B cell (primary cell): Measurements from ENCODE around the gene SHC4. TPM values are rescaled to one million over a fixed set of nuclear protein-coding genes. Genes with fewer than 3 reads are reported as not detected.

Source experiments
- ATAC-seq: fragments of 200-7000 bp; cut with Tn5 transposase; one replicate; pipeline ENCODE4 v1.10.0; 2021; ENCODE audit warnings: low read depth, mild to moderate bottlenecking, moderate number of reproducible peaks, moderate library complexity
- CTCF ChIA-PET: fragments of 350-600 bp; sonication (Branson Sonifier 250); formaldehyde crosslinking; loops from one replicate; lab custom pipeline; 2021; ENCODE audit warnings: antibody characterized with exemption, inconsistent platforms; lab: Charles Lee
- POLR2A ChIA-PET: fragments of 350-600 bp; sonication (Branson Sonifier 250); formaldehyde crosslinking; loops from one replicate; lab custom pipeline; 2021; ENCODE audit warnings: antibody characterized with exemption; lab: Charles Lee
- DNase-seq: peaks from one replicate; pipeline ENCODE4 v3.0.0; 2013
- H2AFZ ChIP-seq: 2 replicates; pipeline ENCODE4 v1.6.1; 2012; ENCODE audit warnings: mild to moderate bottlenecking, low read depth, low read length; ENCODE audit not compliant: insufficient read depth, poor library complexity, severe bottlenecking
- H3K27ac ChIP-seq, 2 donors: 1 replicate in 1 of 2; 2 replicates in 1 of 2; pipeline ENCODE4 v1.5.1; 2012 to 2013; ENCODE audit warnings: low read length in 2 of 2, mild to moderate bottlenecking in 2 of 2, moderate library complexity in 1 of 2
- H3K27me3 ChIP-seq, 4 experiments: fragments of 200-600 bp in 1 of 4; sonication (generic) in 1 of 4; replicated peaks in 1 of 4; 1 replicate in 2 of 4; 2 replicates in 2 of 4; pipeline versions ENCODE4 v1.6.1 to v1.7.0; 2013 to 2016; ENCODE audit warnings: low read length in 3 of 4, mild to moderate bottlenecking in 2 of 4, mixed read lengths in 1 of 4, moderate library complexity in 1 of 4; ENCODE audit not compliant: insufficient read depth in 4 of 4, control insufficient read depth in 3 of 4; ENCODE audit errors: control extremely low read depth in 1 of 4
- H3K36me3 ChIP-seq, 2 experiments: replicated peaks in 1 of 2; 1 replicate in 1 of 2; 2 replicates in 1 of 2; pipeline versions ENCODE4 v1.6.1 to v1.7.1; 2013; ENCODE audit warnings: low read length in 1 of 2; ENCODE audit not compliant: insufficient read depth in 2 of 2, control insufficient read depth in 1 of 2; ENCODE audit errors: control extremely low read depth in 1 of 2, extremely low read depth in 1 of 2
- H3K4me1 ChIP-seq, 2 donors: fragments of 200-600 bp in 1 of 2; sonication (generic) in 1 of 2; 1 replicate in 1 of 2; 2 replicates in 1 of 2; pipeline versions ENCODE4 v1.5.1 to v1.6.1; 2013 to 2017; ENCODE audit warnings: low read length in 2 of 2; ENCODE audit not compliant: control insufficient read depth in 2 of 2, insufficient read depth in 2 of 2
- H3K4me2 ChIP-seq: replicated peaks from 2 replicates; pipeline ENCODE3; 2012; ENCODE audit warnings: mild to moderate bottlenecking, low read depth, low read length; ENCODE audit not compliant: poor library complexity, severe bottlenecking
- H3K4me3 ChIP-seq, 5 experiments: fragments of 200-600 bp in 1 of 5; sonication (generic) in 1 of 5; 1 replicate in 3 of 5; 2 replicates in 2 of 5; pipeline versions ENCODE4 v1.5.1 to v1.7.0; 2011 to 2016; ENCODE audit warnings: low read length in 4 of 5, mild to moderate bottlenecking in 4 of 5, low read depth in 2 of 5, control low read depth in 1 of 5, moderate library complexity in 1 of 5; ENCODE audit not compliant: insufficient read depth in 1 of 5; ENCODE audit errors: control extremely low read depth in 1 of 5, extremely low read depth in 1 of 5
- H3K79me2 ChIP-seq: fragments of 200-600 bp; sonication (generic); one replicate; pipeline ENCODE4 v1.6.0; 2016; ENCODE audit warnings: low read length; ENCODE audit not compliant: control insufficient read depth, insufficient read depth
- H3K9ac ChIP-seq: fragments of 200-600 bp; sonication (generic); 2 replicates; pipeline ENCODE4 v1.6.1; 2017; ENCODE audit warnings: mild to moderate bottlenecking, low read length, moderate library complexity
- H3K9me3 ChIP-seq, 3 donors: one replicate each; pipeline versions ENCODE4 v1.6.1 to v1.7.1; 2013; ENCODE audit warnings: low read length in 2 of 3; ENCODE audit not compliant: control insufficient read depth in 2 of 3, insufficient read depth in 1 of 3; ENCODE audit errors: control extremely low read depth in 1 of 3
- H4K20me1 ChIP-seq: 2 replicates; pipeline ENCODE4 v1.6.0; 2012; ENCODE audit warnings: mild to moderate bottlenecking, low read length; ENCODE audit not compliant: insufficient read depth, control insufficient read depth, poor library complexity, severe bottlenecking
- H3K27ac Mint-ChIP-seq: one replicate; pipeline ENCODE4 v1.8.0; 2021; ENCODE audit warnings: mixed read lengths
- H3K27me3 Mint-ChIP-seq: one replicate; pipeline ENCODE4 v1.8.0; 2021; ENCODE audit warnings: mixed read lengths
- H3K4me1 Mint-ChIP-seq: one replicate; pipeline ENCODE4 v1.8.0; 2021; ENCODE audit warnings: mixed read lengths
- H3K4me3 Mint-ChIP-seq: one replicate; pipeline ENCODE4 v1.8.0; 2021; ENCODE audit warnings: mixed read lengths
- H3K9me3 Mint-ChIP-seq: one replicate; pipeline ENCODE4 v1.8.0; 2022; ENCODE audit warnings: mixed read lengths; ENCODE audit not compliant: insufficient read depth
- CTCF ChIP-seq: fragments of 200-600 bp; IDR thresholded peaks from one replicate; pipeline ENCODE4 v1.8.0; 2022; ENCODE audit warnings: antibody characterized with exemption, mild to moderate bottlenecking
- EZH2 ChIP-seq: IDR thresholded peaks from 2 replicates; pipeline ENCODE4 v1.6.1; 2012; ENCODE audit warnings: borderline replicate concordance, low read depth, mild to moderate bottlenecking, moderate library complexity, low read length; ENCODE audit not compliant: insufficient read depth, poor library complexity, severe bottlenecking
- WGBS: methylation state at CpG from one replicate; pipeline ENCODE4 v1.1.5; 2013; ENCODE audit warnings: missing lambda C conversion rate; ENCODE audit not compliant: insufficient coverage; 5-methylcytosine and 5-hydroxymethylcytosine counted together
- intact Hi-C: fragments of 100-400 bp; cut with micrococcal nuclease; formaldehyde crosslinking; loops from one replicate; pipeline ENCODE4 v1.10.0; 2022
- polyA plus RNA-seq: library from polyadenylated mRNA; depleted of rRNA; stranded (reverse); fragments of >200 nt; gene quantifications from 2 replicates; pipeline ENCODE4 v1.2.3, GENCODE V29; 2012
- total RNA-seq, 2 donors: library from RNA; stranded (reverse); fragments of 120-200 nt in 1 of 2; gene quantifications; 1 replicate in 1 of 2; 2 replicates in 1 of 2; pipeline versions ENCODE4 v1.2.3 to v1.2.4, GENCODE V29; 2013 to 2022

SHC4 gene
- total and polyA plus RNA-seq, 2 donors (not counting 1 experiment from before 2014, with no cell fraction given), result 0.04 to 0.69 TPM

DNA sequence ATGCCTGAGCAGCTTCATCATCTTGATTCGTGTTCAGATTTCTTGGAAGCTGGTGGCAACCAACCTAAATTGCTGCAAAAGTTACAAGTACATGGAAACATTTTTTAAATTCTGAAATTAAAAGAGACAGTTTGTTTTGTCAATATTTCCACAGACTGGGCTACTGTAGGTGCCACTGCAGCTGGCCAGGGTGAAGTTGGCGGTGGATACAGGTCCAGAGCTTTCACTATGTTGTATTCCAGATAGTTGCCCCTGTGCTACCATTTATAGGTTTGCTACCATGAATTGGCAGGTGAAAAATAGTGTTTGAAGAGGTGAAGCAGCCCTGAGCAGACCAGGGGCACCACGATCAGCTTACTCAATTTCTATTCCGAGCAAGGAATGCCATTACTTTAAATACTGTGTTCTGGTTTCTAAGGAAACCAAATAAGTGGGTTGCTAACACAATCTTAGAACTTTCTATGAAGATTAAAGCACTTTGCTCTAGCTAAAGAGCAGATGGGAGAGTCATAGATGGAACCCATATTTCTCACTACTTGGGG lies 21.2 kb upstream of the SHC4 start:
- Histone ChIP-seq H3K9ac (no peak overlapping the region), H3K27ac (no peak overlapping the region), H3K4me1 (no peaks in the 10 kb centered on the region), H3K27me3 (peaks cover 0 to 4% (median 0%) of the 10 kb centered on the region in 4 experiments), H3K4me3 (no peak overlapping the region), H3K9me3 (no peaks in the 10 kb centered on the region), H3K4me2 (no peak overlapping the region), H2AFZ (no peak overlapping the region), H3K79me2 (no peaks in the 10 kb centered on the region), H4K20me1 (no peaks in the 10 kb centered on the region), H3K36me3 (peaks cover 0 to 4% of the 10 kb centered on the region in 2 experiments)
- H3K4me1 Mint-ChIP-seq, result no peaks in the 10 kb centered on the region
- no peak for TF ChIP-seq EZH2
- no peak for TF ChIP-seq CTCF
- DNase-seq (no peak), ATAC-seq (no peak)
- intact Hi-C loops, result no loop called here
- POLR2A ChIA-PET, result no interaction called here
- 100% methylated on average over 1 of the region's 4 CpGs for WGBS
- peaks cover 17% of the 10 kb centered on the region for H3K27me3 Mint-ChIP-seq
- H3K4me3 Mint-ChIP-seq, result no peak overlapping the region
- no peaks in the 10 kb centered on the region for H3K9me3 Mint-ChIP-seq
- no peak overlapping the region for H3K27ac Mint-ChIP-seq
- CTCF ChIA-PET, result interaction anchor here (0.9 to 2.7 kb wide), 3 partner anchors 9 to 161 kb away, joined by 3 to 11 read pairs (median 4); no protein-coding TSS in a partner anchor

DNA sequence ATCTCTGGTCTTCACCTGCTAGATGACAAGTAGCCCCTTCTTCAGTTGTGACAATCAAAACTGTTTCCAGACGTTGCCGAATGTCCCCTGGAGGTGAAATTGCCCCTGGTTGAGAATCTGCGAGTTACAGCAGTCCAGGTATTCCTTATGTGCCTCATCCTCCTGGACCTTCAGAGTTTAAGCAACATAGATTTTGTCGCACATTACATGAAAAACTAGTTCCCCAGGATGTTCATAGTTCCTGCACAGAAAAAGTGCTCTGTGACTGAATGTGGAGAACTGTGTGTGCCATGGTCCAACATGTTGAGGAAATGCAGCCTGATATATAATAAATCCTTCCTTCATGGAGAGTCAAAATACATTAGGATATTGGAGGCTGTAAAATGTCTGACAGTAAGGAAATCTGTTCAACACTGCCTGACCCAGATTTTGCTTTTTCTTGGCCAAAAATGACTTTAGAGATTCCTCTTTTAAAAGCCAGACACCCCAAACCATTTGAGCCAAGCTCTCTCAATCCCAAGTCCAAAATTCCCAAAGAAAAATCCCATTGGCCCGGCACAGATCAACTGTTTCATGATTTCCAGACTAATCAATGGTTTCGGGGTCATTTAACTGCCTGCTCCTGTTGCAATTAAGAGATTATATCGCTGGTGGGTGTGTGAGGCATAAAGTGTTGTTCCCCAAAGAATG lies 20.4 kb upstream of the SHC4 start:
- Mint-ChIP-seq H3K4me3 (no peak overlapping the region), H3K27me3 (peaks cover 22% of the 10 kb centered on the region), H3K9me3 (no peaks in the 10 kb centered on the region), H3K27ac (no peak overlapping the region), H3K4me1 (no peaks in the 10 kb centered on the region)
- H3K4me1 ChIP-seq, result no peaks in the 10 kb centered on the region
- no peak overlapping the region for H3K4me3 ChIP-seq
- H3K36me3 ChIP-seq, result peaks cover 0 to 4% of the 10 kb centered on the region in 2 experiments
- ATAC-seq (no peak), DNase-seq (no peak)
- intact Hi-C loops, result no loop called here
- CTCF ChIA-PET, result interaction anchor here (0.9 to 2.7 kb wide), 2 partner anchors 8 to 162 kb away, joined by 3 to 11 read pairs; no protein-coding TSS in a partner anchor
- POLR2A ChIA-PET, result no interaction called here
- no peak overlapping the region for H2AFZ ChIP-seq
- H3K9ac ChIP-seq, result no peak overlapping the region
- TF ChIP-seq EZH2 (no peak), CTCF (no peak)
- H4K20me1 ChIP-seq, result no peaks in the 10 kb centered on the region
- no peak overlapping the region for H3K27ac ChIP-seq
- no peaks in the 10 kb centered on the region for H3K9me3 ChIP-seq
- no peak overlapping the region for H3K4me2 ChIP-seq
- 98% methylated on average over 4 of the region's 7 CpGs for WGBS
- H3K27me3 ChIP-seq, result peaks cover 0 to 8% (median 0%) of the 10 kb centered on the region in 4 experiments
- no peaks in the 10 kb centered on the region for H3K79me2 ChIP-seq
